ENCODE measurements around the gene ITGBL1.
A peak's percentile ranks its signal among the peaks of the same experiment; 100 is the strongest.

ITGBL1 gene

DNA sequence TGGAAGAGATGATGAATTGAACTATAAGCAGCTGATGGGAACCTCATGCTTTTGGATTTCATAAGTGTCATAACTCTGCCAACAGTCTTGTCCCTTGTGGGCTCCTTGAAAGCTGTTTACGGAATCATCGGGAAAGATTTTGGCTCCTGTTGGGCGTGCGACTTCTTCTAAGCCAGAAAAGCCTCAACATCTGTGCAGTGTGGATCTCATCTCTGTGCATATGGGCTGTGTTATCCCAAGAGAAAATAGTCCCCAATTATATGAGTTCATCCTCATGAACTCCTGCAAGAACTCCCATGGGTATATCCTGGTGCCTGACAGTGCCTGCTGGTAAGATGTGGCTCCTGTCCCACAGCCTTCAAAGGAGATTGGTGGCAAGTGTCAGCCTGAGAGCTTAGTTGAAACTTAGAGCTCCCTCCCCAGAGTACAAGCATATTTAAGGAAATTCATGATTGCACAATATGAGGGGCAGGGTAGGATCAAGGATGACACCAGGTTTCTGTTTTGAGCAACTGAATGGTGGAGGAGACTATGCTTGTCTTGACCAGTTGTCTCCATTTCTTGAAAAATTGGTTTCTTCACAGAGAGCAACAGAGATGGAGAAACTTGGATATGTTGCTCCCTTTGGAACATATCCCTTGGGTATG, 243.5 kb downstream of the ITGBL1 start:
- peak; percentile 53 to 56 for DNase-seq (ENCODE audit: low read depth in 2 of 2)

DNA sequence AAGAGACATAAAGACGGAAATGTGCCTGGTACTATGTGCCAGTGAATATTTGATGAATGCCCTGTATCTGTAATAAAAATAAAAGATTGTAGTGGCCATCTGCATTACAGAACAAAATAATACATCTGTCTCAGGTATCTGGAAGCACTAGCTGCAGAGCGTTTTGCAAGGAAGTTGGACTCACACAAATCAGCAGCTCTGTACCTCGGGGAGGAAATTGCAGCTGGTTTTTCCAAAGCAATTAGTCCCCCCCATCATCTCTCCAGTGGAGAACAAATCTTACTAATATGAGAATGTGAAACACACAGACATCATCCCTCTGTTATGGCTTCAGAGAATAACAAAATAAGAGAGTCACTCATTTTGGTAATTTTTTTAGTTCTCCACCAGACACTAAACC, 245.3 kb downstream of the ITGBL1 start:
- no peak for DNase-seq (ENCODE audit: low read depth in 2 of 2)

DNA sequence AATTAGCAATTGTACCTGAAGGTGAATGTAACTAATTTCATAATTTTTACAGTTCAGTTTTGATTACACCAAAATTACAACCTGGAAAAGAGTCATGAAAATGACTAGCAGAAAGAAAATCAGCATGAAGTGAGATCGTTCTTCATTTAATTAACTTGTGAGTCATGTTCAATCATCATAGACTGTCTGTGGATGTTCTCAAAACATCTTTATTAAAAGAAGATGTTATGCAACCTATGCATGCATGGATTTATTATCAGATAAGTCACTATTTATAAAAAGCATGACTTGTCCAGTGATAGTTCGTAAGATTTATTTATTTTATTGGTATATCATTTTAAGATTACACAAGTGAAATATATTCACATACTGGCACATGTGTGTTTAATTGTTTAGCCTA, 245.9 kb downstream of the ITGBL1 start:
- DNase-seq (ENCODE audit: low read depth in 2 of 2): peak; percentile 42 to 51

DNA sequence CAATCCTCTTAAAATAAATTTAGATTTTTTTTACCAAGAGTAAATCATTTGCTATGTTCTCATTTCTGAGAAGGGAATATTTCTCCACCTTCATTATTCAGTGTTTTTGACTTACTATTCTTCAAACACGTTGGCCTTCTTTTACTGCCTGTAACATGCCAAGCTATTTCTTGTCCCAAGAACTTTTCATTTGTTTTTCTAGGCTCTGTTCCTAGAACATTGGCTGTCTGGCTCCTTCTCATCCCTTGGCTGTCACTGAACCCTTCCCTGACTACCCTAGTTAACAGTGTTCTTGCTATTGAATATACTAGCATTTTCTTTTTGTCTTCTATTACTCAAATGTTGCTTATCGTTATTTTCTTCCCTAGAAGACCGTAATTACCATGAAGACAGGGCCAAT, 248.1 kb downstream of the ITGBL1 start:
- DNase-seq (ENCODE audit: low read depth in 2 of 2): no peak

DNA sequence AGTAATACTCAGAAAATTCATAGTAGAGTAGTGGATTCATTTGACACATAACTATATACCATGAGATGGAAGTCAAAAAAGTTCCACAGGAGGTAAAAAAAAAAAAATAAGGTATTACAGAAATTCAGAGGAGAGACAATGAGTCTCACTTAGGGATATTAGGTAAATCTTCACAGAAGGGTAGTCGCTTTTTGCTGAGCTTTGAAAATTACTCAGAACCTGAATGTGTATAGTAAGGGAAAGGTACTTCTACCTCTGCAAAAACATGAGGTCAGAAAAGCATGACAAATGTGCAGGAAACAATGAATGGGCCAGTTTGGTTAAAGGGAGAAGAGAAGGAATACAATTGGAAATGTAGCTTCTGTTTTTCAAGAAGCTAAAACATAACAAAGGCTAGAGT, 250.6 kb downstream of the ITGBL1 start:
- DNase-seq (ENCODE audit: low read depth in 2 of 2): no peak

DNA sequence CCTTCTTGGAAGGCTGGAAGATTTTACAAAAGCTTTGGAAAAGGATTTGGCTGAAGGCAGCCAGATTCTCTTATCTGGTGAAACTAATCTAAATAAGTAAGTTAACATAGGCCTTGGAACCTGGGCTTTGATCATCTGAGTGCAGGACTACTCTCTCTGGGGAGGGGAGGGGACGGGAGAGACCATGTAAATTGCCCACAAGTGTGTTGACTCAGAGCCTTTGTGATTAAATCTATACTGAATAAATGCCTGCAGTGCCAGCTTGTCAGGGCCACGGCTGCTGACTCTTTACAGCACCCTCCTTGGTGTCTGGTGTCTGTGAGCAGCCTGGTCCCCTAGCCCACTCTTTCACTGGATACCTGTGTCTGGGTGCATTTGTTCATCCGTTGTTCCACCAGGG, 251.4 kb downstream of the ITGBL1 start:
- DNase-seq (ENCODE audit: low read depth in 2 of 2): no peak

DNA sequence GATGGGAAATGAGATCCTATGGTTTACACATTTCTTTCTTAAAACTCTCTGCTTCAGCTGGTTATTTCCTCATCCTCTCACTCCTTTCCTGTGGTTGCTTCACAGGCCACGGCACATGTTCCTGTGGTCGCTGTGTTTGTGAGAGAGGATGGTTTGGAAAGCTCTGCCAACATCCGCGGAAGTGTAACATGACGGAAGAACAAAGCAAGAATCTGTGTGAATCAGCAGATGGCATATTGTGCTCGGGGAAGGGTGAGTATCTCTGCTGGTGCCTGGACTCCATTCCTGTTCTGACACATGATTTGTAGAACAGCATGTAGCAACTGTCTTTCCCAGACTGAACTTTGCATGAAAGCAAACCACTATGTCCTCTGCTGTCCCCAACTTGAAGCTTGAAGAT, 254.2 kb downstream of the ITGBL1 start:
- DNase-seq (ENCODE audit: low read depth in 2 of 2): peak; percentile 86 to 87

DNA sequence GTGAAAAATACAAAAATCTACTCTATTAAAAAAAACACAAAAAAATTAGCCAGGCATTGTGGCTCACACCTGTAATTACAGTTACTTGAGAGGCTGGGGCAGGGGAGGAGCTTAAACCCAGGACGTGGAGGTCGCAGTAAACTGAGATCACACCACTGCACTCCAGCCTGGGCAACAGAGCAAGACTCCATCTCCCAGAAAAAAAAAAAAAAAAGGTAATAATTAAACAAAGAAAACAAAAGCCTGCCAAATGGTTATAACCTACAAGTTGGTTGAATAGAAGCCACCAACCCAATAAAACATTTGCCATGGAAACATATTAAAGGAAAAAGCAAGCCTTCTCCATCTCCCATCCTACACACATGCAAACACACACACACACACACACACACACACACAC, 255.2 kb downstream of the ITGBL1 start:
- DNase-seq (ENCODE audit: low read depth in 2 of 2): no peak

DNA sequence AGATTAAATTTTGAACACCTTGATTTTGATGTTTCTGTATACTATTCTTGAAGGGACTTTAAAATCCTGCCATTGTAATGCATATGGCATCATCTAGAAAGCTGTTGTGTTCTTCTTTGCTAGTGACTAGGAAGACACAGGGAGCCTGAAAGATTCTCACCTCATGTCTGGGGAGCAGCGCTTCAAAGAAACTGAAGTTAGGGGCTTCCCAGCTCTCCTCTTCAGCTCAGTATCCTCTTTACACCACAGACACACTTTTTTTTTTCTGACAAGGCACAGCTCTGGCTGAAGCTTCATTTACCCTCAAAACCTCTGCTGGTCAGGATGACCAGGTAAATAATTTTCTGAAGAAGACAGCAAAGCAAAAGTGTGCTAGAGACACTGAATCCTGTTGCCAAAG, 255.6 kb downstream of the ITGBL1 start:
- no peak for DNase-seq (ENCODE audit: low read depth in 2 of 2)

DNA sequence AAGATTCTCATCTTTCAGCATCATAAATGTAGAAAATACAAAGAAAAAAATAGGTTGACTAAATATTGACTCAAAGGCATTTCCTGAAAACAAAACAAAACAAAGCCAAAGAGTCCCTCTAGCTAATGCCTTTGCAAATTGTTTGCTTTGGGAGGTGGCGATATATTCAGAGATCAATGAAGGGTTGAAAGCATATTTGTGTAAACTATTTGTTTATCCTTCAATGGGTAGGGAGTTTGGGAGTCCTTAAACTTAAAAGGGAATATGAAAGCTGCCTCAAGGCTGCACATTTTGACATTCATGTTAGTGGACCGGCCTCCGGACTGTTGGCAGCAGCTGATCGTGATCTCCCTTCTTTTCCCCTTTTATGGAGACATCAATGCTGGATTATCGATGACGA, 257.5 kb downstream of the ITGBL1 start:
- DNase-seq (ENCODE audit: low read depth in 2 of 2): no peak

DNA sequence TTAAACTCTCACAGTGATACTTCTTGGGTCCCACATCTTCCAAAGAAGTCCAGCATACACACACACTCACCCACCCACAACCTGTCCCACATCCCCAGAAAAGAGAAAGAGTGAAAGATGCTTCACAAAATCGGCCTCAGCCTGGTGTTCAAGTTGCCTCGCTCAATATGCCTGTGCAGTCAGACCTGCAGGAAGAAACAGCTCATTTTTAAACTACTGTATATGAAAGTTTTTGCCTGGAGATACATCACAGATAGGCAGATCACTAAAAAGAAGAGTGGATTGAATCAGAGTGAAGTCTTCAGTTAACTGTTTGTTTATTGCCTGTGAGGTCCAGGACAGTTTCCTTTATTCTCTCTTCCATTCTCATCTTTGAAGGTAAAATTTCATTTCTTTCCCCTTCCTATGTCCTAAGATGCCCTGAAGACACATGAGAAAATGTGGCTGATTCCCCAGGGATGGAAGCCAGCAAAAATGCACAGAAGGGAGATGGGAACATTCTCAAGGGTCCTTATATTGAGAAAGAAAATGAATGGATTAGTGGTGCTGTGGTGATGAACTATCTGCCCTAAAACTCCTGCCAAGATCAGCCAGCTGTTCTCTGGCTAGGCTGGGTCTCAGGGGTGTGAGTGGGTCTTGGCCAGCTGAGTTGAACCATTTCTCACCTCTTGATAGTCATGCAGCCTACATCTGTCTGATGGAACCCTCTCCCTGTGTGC, 259.0 kb downstream of the ITGBL1 start:
- no peak for DNase-seq (ENCODE audit: low read depth in 2 of 2)

DNA sequence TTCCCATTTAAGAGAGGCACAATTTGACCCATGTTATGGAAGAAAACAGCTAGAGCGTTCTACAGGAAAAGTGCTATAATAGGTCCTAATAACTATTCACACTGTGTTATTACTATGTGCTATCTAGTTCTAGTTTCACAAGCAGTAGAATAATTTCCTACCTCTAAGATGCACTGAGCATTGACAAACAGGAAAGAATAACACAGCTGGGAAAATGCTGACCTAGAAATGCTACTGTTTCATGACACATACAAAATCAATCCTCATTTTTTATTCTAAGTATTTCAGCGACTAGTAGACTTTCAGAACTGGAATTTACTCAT, 259.5 kb downstream of the ITGBL1 start:
- DNase-seq (ENCODE audit: low read depth in 2 of 2): no peak

DNA sequence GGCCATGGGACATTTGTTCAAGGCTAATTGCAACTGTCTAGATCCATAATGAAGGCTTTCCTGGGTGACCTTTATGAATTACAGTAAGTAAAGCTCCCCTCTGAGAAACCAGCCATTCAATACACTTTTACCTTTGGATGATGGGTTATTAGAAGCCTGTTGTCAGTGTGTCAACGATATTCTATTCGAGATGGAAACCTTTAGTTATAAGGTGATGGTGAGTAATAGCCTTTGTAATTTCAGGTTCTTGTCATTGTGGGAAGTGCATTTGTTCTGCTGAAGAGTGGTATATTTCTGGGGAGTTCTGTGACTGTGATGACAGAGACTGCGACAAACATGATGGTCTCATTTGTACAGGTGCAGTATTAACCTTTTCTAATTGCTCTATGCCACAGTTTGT, 261.7 kb downstream of the ITGBL1 start:
- DNase-seq (ENCODE audit: low read depth in 2 of 2): no peak

DNA sequence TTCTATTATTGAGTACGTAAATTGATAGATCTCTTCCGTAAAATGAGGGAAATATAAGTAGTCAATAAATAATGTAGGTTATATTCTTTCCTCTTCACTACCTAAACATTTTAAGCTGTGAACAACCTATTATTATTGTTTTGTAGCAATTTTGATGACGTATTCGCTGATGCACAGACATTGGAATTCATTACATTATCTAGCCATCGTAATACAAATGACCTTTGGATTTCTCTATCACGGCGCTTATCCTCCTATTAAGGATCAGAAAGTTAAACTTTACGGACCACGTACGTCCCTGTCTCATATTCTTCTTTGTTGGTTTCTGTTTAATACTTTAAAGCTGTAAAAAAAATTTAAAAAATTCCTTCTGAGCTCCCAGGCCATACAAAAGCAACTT, 264.9 kb downstream of the ITGBL1 start:
- DNase-seq (ENCODE audit: low read depth in 2 of 2): no peak

DNA sequence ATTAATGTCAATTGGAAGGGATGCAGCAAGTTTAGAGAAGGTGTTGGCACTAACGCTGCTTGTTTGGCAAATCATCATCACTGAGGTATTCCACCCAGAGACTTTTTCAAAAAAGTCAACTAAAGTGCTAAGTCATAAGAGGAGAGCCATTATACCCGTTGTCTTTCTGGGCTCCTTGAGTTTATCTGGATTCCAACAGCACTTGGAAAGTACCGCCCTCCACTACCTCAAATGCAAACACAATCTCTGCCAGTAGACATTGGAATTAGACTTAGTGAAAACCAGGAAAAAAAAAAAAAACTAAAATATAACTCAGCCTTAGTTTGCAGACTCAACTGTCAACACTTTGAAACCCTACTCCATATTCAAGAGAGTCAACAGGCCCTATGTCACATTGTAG, 266.0 kb downstream of the ITGBL1 start:
- DNase-seq (ENCODE audit: low read depth in 2 of 2): no peak

DNA sequence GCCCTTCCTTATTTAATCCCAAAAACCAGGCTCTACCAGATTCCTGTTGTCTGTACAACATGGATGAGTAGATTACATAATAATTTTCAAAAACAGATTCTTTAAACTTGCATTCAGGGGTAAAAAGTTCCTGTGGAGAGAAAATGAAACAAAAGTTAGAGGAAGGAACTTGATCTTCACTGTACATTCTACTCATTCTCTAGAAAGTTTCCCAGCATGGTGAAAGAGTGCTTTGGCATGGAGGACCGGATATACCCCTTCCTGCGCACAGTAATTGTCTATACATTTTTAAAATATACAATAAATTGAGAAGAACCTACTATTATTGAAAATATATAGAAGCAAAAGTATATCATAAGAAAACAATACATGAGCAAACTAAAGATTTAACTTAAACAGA, 274.2 kb downstream of the ITGBL1 start:
- no peak for DNase-seq (ENCODE audit: low read depth in 2 of 2)

DNA sequence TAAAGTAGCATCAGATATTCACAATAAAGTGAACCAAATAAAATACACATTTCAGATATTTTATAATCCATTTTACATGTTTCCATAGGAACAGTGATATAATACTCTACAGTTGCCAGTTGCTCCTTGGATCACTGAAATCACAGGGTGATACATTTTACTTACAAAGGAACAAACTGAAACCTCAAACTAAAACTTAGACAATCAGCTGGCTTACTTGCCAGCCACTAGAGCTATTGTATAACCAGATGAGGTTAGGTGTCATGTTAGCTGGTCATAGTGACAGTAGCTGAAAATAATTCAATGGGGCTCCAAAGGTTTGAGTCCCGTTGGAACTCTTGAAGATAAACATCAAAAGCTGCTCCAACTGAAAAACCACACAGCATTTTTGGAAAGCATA, 274.6 kb downstream of the ITGBL1 start:
- DNase-seq (ENCODE audit: low read depth in 2 of 2): no peak

DNA sequence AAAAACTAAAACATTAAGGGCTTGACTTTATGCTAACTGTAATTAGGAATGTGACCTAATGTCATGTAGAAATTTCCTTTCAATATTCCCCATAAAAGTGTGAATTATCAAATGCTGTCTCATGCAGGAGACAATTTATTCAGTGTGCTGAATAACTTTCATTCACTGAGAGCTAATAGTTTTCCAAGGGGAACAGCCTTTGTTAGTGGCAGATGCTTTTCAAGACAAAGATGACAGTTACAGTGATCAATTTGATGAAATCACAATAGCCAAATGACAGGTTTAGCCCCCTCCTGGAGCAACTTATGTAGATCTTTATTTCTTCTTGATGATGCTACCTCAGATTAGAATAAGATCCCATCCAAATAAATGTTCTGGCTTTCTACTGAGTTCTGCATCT, 275.5 kb downstream of the ITGBL1 start:
- DNase-seq (ENCODE audit: low read depth in 2 of 2): no peak

DNA sequence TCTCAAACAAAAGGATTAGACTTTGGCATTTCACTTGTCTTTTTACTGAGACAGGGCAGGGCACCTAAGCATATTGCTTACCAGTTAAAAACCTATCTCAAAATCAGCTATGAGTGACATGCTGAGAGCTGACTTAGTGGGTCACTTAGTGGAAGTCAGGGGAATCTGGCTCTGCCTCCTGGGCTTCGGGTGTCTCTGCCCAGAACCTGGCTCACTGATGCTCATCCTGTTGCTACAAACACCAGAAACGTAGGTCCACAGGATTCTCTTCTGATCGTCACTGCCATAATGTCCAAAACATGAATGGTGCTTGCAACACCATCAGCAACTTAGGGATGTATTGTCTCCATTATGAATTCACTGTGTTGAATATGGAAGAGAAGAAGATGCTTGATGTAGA, 276.1 kb downstream of the ITGBL1 start:
- no peak for DNase-seq (ENCODE audit: low read depth in 2 of 2)

DNA sequence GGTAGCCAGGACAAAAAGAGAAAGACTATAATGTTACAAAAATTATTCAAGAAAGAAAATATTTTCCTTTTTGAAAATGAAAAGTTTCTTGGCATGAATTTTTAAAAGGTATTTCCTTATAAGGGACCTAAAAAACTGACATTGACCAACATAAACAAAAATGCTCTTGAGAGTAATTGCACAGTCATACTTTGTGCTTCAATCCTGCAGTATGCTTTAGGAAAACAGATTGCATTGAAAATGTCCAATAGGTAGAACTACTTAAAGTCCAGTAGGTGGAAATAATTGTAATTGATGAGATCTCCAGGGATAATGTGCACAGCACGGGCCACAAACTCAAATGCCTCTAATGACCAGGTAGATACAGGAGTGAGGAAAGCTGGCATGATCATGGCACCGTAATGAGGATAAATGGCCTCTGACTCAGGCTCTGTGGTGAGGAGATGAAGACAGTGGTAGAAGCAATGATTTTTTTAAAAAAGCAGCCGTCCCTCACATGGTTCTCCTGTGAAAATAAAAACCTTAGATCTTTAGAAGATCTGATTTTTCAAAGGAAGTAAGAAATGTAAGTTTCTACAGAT, 278.0 kb downstream of the ITGBL1 start:
- no peak for DNase-seq (ENCODE audit: low read depth in 2 of 2)

DNA sequence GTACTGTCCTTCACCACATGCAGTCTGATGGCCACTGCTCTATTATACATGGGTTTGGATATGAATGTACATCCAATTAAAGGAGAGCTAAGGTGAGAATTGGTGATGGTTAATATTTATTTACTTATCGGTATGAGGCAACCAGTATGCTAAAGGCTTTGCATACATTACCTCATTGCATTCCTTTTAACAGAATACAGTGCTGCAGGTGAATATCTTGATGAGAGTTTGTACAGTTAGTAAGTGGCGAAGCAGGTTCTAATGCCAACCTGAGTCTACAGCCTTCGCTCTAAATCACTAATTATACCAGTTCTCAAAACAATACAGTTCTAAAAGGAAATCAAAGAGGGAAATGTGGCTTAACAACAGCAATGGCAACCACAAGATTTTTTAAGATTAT, 284.1 kb downstream of the ITGBL1 start:
- no peak for DNase-seq (ENCODE audit: low read depth in 2 of 2)

DNA sequence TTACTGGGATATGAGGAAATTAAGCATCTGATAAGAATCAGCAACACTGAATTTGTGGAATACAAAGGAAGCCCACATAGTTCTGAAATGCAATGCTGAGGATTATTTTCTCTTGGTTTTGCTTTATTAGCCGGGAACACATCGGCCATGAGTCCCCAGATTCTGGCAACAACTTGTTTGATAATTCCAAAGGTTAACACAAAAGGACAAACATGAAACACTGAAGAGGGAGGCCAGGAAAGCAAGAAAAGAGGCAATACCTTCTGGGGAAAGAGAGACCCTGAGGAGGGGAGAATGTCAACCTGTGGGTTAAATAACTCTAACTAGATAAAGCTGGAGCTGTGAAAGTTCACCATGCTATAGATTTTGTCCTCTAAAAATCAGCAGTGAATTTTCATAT, 285.9 kb downstream of the ITGBL1 start:
- no peak for DNase-seq (ENCODE audit: low read depth in 2 of 2)

DNA sequence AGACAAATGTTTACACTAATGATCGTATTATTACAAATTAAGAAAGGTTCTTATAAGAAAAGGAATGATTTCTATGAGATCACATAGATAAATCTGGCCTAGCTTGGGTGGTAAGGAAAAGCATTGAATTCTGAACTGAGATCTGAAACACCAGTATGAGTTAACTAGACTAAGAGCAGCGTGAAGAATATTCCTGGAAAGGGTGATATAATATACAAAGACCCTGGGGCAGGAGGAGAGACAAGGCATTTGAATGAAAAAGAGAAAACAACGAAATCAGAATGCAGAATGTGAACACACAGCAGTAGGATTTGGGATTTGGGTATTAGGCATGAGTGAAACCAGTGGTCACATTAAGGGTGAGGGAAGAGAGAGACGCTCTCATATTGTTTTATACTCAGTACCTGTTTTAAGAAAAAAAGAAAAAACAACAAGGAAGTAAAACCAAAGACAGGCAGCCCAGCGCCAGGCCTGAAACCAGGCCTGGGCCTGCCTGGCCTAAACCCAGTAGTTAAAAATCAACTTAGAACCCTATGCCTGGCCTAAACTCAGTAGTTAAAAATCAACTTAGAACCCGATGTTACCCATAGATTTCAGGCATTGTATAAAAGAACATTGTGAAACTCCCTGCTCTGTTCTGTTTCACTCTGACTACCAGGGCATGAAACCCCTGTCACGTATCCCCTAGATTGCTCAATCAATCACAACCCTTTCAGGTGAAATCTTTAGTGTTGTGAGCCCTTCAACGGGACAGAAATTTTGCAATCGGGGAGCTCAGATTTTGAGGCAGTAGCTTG, 287.1 kb downstream of the ITGBL1 start:
- DNase-seq (ENCODE audit: low read depth in 2 of 2): no peak
